ENCODE measurements around the gene SERPINA6. TPM values are rescaled to one million over a fixed set of nuclear protein-coding genes. Genes with fewer than 3 reads are reported as not detected.

The SERPINA6 gene
- total RNA-seq, 1 experiment from 2014 or later, result not detected

DNA sequence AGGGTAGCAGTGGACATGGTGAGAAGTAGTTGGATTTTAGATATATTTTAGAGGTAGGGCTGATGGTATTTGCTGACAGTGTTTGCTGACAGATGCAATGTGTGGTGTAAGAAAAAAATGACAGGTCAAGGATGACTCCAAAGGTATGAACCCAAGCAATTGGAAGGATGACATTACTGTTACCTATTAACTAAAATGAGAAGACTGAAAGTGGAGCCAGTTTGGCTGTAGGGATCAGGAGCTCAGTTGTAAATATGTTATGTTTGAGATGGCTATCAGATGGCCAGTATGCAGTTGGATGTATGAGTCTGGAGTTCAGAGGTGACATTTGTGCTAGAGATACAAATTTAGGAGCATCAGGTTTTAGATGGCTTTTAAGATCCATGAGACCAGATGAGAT is 17.4 kb upstream of the SERPINA6 start:
- H3K4me3 ChIP-seq, result no peak overlapping the region

DNA sequence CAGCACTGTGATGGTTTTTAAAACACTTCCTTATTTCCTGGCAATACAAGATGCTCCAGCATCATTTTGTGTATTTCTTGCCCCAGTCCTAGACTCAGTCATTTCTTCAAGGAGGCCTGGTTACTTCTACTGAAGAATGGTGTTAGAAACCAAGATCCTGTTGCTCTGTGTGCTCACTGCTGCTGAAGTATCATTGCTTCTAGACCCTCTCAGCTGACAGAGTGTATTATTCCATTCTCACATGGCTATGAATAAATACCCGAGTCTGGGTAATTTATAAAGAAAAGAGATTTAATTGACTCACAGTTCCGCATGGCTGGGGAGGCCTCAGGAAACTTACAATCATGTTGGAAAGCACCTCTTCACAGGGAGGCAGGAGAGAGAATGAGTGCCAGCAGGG is 14.9 kb upstream of the SERPINA6 start:
- Histone ChIP-seq H3K27me3 (no peaks in the 10 kb centered on the region), H3K36me3 (no peaks in the 10 kb centered on the region), H3K9me3 (no peaks in the 10 kb centered on the region), H3K4me3 (no peak overlapping the region)
- no peak for DNase-seq

More for the DNA sequence above, 17.4 kb upstream of the SERPINA6 start:
- no peak for DNase-seq
- H3K36me3 ChIP-seq, result no peaks in the 10 kb centered on the region
- H3K27me3 ChIP-seq, result no peaks in the 10 kb centered on the region
- no peaks in the 10 kb centered on the region for H3K9me3 ChIP-seq

DNA sequence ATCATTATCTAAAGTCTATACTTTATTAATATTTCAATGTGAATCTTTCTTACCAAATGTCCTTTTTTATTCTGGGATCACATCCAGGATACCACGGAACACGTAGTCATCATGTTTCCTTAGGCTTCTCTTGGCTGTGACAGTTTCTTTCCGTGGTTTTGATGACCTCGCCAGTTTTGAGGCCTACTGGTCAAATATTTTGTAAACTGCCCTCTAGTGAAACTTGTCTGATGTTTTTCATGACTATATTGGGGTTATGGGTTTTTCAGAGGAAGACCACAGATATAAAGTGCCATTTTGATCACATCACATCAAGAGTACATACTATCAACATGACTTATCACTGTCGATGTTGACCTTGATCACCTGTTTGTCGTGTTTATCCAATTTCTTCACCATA is 14.1 kb upstream of the SERPINA6 start:
- H3K27me3 ChIP-seq, result no peaks in the 10 kb centered on the region
- peak; percentile 54 for DNase-seq
- H3K9me3 ChIP-seq, result no peaks in the 10 kb centered on the region
- no peaks in the 10 kb centered on the region for H3K36me3 ChIP-seq
- no peak overlapping the region for H3K4me3 ChIP-seq

DNA sequence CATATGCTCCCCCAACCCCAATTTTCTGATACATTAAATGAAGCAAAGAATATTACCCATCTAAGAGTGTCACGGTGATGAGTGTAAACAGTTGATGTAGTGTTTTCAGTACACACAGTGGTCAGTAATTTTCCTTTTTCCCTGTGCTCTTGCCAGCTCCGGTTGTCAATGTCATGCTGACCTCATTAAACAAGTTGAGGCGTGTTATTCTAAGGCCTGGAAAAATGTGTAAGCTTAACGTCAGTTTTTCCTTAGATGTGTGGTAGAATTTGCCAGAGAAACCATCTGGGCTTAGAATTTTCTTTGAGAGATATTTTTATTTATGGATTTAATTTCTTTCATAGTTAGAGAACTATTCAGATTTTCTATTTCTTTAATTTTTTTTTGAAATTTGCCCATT is 11.7 kb upstream of the SERPINA6 start:
- DNase-seq, result no peak

DNA sequence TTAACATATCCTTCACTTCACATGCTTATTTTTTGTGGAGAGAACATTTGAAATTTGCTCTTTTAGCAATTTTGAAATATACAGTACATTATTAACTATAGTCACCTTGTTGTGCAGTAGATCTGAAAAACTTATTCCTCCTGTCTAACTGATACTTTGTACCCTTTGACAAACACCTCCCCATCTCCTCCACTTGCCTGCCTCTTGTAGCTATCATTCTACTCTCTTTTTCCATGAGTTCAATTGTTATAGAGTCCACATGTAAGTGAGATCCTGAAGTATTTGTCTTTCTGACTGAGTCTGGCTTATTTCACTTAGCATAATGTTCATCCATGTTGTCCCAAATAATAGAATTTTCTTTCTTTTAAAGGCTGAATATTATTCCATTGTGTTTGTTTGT is 9.5 kb upstream of the SERPINA6 start:
- no peak overlapping the region for H3K4me3 ChIP-seq

More for the DNA sequence above, 11.7 kb upstream of the SERPINA6 start:
- no peaks in the 10 kb centered on the region for H3K9me3 ChIP-seq
- no peaks in the 10 kb centered on the region for H3K36me3 ChIP-seq
- no peaks in the 10 kb centered on the region for H3K27me3 ChIP-seq
- H3K4me3 ChIP-seq, result no peak overlapping the region

DNA sequence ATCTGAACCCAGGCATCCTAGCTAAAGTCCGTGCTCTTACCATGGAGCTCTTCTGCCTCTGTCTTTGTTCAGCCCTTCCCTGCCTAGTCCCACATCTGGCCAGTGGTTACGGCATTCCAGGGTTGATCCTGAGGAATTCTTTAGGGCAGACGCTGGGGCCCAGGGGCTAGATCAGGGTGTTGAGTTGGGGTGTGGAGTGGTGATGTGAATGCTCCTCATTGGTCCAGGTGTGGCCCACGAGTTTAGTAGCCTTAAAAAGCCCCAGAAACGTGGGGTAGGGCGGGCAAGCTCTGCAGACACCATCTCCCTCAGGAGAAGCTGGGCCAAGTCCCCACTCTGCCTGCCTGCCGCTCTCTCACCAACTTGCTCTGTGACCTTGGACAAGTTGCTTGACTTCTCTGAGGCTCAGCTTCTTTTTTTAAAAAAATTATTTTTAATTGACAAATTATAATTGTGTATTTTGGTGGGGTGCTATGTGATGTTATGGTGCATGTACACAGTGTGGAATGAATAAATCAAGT is 9.0 kb upstream of the SERPINA6 start:
- no peak overlapping the region for H3K4me3 ChIP-seq
- no peaks in the 10 kb centered on the region for H3K9me3 ChIP-seq
- H3K36me3 ChIP-seq, result no peaks in the 10 kb centered on the region
- no peak for DNase-seq
- H3K27me3 ChIP-seq, result no peaks in the 10 kb centered on the region

More for the DNA sequence above, 9.5 kb upstream of the SERPINA6 start:
- no peaks in the 10 kb centered on the region for H3K27me3 ChIP-seq
- no peaks in the 10 kb centered on the region for H3K9me3 ChIP-seq
- no peaks in the 10 kb centered on the region for H3K36me3 ChIP-seq
- no peak for DNase-seq

DNA sequence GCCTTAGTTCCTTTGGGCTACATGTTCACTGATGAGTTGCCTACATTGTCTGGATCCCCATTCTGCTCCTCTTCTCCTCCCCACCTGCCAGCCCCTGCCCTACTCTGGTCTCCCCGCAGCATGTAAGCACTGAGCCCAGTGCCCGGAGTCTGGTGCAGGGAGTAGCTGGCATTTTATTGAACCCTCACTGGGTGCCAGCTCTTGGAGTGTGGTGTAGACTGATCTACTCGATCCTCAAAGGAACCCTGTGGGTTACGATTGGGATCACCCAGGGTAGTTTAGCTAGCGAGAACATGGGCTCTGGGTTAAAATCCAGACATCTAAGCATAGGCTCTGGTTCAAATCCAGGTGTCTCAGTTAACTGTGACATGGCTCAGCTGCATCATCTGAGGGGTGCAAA is 8.3 kb upstream of the SERPINA6 start:
- Histone ChIP-seq H3K36me3 (no peaks in the 10 kb centered on the region), H3K9me3 (no peaks in the 10 kb centered on the region), H3K27me3 (no peaks in the 10 kb centered on the region), H3K4me3 (no peak overlapping the region)
- no peak for DNase-seq

DNA sequence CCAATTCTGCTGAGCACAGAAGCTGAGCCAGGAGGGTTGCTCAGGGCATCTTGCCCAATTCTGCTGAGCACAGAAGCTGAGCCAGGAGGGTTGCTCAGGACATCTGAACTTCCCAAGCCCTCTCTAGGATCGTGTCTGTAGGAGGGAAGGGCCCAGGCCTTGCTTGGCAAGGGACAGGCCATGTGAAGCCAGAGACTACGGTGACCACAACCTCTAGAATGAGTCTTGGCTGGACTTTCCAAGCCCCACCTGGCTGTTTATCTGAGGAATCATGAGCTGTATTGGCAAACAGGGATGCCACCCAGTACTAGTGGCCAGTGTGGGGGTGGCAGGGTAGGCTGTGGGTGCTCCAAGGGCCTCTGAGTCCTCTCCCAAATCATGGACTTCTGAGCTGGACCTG is 7.7 kb upstream of the SERPINA6 start:
- H3K36me3 ChIP-seq, result no peaks in the 10 kb centered on the region
- peak; percentile 84 for DNase-seq
- no peaks in the 10 kb centered on the region for H3K27me3 ChIP-seq
- H3K4me3 ChIP-seq, result no peak overlapping the region
- H3K9me3 ChIP-seq, result no peaks in the 10 kb centered on the region

DNA sequence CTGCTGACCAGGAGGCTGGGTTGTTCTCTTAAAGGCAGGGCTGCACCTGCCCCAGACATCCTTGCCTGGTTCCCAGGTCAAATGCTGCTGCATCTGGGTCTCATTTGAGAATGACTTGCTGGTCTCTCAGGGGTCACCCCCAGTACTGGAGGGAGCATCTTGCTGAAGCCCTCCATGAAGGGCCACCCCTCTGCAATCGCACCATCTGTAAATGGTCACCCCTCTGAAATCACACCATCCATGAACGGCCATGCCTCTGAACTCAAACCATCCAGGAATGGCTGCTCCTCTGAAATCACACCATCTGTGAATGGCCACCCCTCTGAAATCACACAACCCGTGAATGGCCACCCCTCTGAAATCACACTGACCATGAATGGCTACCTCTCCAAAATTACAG is 7.3 kb upstream of the SERPINA6 start:
- no peak overlapping the region for H3K4me3 ChIP-seq
- no peaks in the 10 kb centered on the region for H3K9me3 ChIP-seq
- no peak for DNase-seq
- no peaks in the 10 kb centered on the region for H3K36me3 ChIP-seq
- H3K27me3 ChIP-seq, result no peaks in the 10 kb centered on the region

DNA sequence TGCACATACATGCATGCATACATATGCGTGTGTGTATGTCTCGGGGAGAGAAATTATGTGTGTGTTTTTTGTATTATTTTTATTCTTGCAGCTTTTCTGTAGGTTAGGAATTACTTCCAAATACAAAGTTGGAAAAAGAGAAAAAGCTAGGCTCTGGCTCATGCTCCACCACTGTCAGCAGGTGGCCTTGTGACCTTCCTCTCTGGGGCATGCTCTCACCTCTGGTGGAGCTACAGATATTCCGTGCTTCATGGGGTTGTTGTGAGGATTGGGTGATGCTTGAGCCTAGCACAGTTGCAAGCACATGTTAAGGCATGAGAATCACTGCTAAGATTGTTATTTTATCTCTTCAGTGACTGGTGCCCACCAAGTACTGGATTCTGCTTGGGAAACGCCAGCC is 6.7 kb upstream of the SERPINA6 start:
- Histone ChIP-seq H3K9me3 (no peaks in the 10 kb centered on the region), H3K36me3 (no peaks in the 10 kb centered on the region), H3K27me3 (no peaks in the 10 kb centered on the region), H3K4me3 (no peak overlapping the region)
- DNase-seq, result no peak

DNA sequence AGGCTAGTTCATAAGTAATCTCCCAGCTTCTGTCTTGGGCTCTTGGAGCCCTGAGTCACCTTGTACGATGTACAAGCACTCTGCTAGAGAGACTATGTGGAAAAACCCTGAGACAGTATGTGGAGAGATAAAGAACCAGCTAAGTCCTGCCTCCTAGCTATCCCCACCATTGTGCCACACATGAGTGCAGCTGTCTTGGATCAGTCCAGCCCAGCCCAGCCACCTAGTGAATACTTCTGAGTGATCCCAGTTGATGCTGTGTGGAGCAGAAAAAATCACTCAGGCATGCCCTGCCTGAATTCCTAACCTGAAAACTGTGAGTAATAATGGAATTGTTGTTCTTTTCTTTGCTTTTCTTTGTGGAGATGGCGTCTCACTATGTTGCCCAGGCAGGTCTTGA is 5.1 kb upstream of the SERPINA6 start:
- no peaks in the 10 kb centered on the region for H3K27me3 ChIP-seq
- H3K36me3 ChIP-seq, result no peaks in the 10 kb centered on the region
- H3K4me3 ChIP-seq, result no peak overlapping the region
- no peak for DNase-seq
- H3K9me3 ChIP-seq, result no peaks in the 10 kb centered on the region

DNA sequence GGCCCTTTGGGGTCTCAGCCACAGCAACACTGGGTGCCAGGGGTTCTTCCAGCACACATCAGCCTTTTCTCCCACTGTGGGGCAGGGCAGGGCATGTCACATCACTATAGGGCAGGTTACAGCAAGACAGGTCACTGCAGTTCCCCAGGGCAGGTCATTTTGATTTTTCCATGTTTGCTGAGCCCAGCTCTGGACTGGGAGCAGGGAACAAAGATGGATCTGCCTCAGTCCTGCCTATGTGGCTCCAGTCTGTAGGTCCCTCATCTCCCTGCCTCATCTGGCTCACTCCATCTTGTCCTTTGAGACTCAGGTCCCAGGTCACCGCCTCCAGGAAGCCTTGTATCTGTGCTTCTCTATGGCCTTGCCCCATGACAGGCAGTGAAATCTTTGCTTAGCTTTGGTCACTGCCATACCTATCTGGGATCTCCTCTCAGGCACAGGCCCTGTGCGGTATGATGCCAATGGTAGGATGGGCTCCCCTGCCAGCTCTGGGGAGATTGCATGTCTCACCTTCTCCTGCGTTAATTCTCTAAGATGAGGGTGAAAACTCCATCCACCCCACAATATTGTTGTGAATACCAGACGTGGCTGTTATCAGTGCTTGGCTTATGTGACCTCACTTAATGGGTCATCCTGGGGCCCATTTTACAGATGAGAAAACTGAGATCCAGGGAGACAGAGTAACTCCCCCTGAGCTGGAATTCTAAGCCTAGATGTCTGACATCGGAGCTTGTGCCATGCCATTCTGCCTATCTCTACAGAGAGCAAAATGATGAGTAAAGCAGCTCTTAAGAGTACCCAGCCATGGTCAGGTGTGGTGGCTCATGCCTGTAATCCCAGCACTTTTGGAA is 1.5 kb downstream of the SERPINA6 start:
- no peak overlapping the region for H3K4me3 ChIP-seq
- H3K36me3 ChIP-seq, result no peaks in the 10 kb centered on the region
- no peak for DNase-seq
- H3K27me3 ChIP-seq, result no peaks in the 10 kb centered on the region
- H3K9me3 ChIP-seq, result no peaks in the 10 kb centered on the region

DNA sequence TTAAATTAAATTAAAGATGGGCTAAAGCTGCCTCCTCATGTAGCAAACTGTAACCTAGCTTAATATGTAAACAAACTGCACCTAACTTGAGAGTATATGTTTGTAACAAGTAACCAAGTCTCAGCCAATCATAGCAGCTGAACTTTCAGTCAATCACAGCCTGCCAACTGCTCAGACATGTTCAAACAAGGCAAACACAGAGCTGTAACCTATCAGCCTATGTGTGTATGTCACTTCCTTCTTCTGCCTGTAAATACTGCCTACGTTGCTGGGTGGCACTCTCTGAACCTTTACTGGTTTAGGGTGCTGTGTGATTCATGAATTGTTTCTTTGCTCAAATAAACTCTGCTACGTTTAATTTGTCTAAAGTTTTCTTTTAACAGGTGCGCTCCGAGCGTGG is 2.9 kb downstream of the SERPINA6 start:
- no peaks in the 10 kb centered on the region for H3K27me3 ChIP-seq
- no peaks in the 10 kb centered on the region for H3K9me3 ChIP-seq
- H3K4me3 ChIP-seq, result no peak overlapping the region
- no peaks in the 10 kb centered on the region for H3K36me3 ChIP-seq
- no peak for DNase-seq

DNA sequence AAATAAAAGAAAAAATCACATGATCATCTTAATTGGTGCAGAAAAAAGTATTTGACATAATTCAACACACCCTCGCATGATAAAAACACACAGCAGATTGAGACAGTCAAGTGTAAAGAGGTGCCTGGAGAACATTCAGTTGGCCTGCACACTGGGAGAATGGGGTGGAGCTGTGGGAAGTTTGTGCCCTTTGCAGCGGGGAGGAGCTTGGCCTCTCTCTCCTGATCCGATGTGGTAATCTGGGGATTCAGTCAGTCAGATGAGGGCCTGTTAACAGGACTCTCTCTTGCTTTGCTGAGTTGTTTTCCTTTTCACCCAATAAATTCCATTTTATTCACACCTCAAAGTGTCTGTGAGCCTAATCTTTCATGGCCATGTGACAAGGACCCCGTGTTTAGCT is 5.9 kb downstream of the SERPINA6 start:
- no peak for DNase-seq
- no peaks in the 10 kb centered on the region for H3K27me3 ChIP-seq
- H3K36me3 ChIP-seq, result no peaks in the 10 kb centered on the region
- no peak overlapping the region for H3K4me3 ChIP-seq
- no peaks in the 10 kb centered on the region for H3K9me3 ChIP-seq

DNA sequence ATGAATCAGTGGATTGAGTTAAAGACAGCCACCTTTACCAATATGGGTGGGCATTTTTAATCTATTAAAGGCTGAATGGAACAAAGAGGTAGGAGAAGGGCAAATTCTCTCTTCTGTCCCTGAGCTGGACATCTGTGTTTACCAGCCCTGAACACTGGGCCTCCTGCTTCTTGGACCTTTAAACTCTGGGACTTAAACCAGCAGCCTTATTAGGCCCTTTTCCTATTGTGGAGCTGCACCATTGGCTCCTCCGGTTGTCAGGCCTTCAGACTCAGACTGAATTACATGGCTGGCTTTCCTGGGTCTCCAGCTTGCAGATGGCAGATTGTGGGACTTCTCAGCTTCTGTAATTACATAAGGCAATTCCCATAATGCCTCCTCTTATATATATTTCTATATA is 6.4 kb downstream of the SERPINA6 start:
- DNase-seq, result no peak
- H3K27me3 ChIP-seq, result no peaks in the 10 kb centered on the region
- H3K36me3 ChIP-seq, result no peaks in the 10 kb centered on the region
- H3K9me3 ChIP-seq, result no peaks in the 10 kb centered on the region
- H3K4me3 ChIP-seq, result no peak overlapping the region

DNA sequence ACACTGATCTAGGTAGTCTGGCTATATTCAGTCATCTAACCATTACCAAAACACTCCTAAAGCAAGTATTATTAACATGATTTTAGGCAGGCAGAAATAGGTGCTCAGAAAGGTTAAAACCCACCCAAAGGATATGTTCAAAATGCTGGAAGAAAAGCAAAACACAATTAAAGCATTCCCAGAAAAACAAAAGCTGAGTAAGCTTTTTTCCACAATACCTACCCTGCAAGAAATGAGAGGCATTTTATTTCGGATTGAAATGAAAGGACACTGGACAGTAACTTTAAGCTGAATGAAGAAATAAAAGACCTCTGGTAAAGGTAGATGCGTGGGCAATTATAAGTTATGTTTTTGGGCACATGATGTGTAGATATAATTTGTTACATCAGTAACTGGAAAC is 8.2 kb downstream of the SERPINA6 start:
- Histone ChIP-seq H3K4me3 (no peak overlapping the region), H3K36me3 (no peaks in the 10 kb centered on the region), H3K27me3 (no peaks in the 10 kb centered on the region), H3K9me3 (no peaks in the 10 kb centered on the region)
- DNase-seq, result no peak

DNA sequence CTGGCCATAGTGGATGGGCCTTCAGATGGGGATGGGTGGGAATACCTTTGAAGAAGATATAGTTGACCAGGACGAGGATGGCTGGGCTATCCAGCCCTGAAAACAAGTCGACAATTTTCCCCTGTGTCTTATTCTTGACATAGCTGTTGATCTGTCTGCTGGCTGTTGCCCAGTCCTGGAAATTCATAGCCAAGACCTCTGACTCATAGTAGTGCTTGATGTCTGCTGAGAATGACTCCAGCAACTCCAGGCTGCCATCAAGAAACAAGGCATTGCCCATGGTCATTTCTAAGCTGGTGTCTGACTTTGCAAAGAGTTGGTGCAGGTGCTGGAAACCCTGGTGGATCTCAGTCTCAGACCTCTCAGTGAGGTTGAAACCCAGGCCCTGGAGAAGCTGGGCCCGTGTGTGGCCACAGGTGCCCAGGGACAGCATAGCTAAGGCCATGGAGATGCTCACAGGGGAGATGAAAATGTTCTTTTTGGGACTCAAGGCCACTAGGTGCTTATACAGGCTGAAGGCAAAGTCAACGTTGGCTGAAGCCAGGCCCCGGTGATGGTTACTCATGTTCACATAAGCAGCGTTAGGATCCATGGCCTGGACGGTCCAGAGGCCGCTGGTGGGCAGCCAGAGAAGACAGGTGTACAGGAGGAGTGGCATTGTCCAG is 9.0 kb downstream of the SERPINA6 start:
- no peak overlapping the region for H3K4me3 ChIP-seq
- no peaks in the 10 kb centered on the region for H3K9me3 ChIP-seq
- H3K27me3 ChIP-seq, result no peaks in the 10 kb centered on the region
- no peaks in the 10 kb centered on the region for H3K36me3 ChIP-seq
- DNase-seq, result peak; percentile 69
